ENCODE measurements around the gene NR1H3. TPM values are rescaled to one million over a fixed set of nuclear protein-coding genes. Genes with fewer than 3 reads are reported as not detected.

NR1H3 gene
- total RNA-seq, 2 donors from 2014 or later = 6.3 to 8.9 TPM

GRCh38 chr11:47249378-47249715 is 8.4 kb upstream of the NR1H3 start:
- H3K4me3 Mint-ChIP-seq = peak overlapping the region; percentile 96
- no peaks in the 10 kb centered on the region for H3K9me3 Mint-ChIP-seq
- H3K27me3 Mint-ChIP-seq = no peaks in the 10 kb centered on the region
- ATAC-seq = no peak
- no peak for DNase-seq (ENCODE audit: low spot score)
- peaks cover 18 to 27% of the 10 kb centered on the region in 2 donors for H3K4me1 Mint-ChIP-seq (ENCODE audit: low read depth in 2 of 2)
- no peaks in the 10 kb centered on the region for H3K36me3 Mint-ChIP-seq
- peak overlapping the region; percentile 94 to 99 for H3K27ac Mint-ChIP-seq

- DNase-seq (ENCODE audit: low spot score) (no peak), ATAC-seq (no peak)
- no peaks in the 10 kb centered on the region for H3K36me3 Mint-ChIP-seq
- H3K27ac Mint-ChIP-seq = no peak overlapping the region
- no peaks in the 10 kb centered on the region for H3K9me3 Mint-ChIP-seq
- peaks cover 18 to 23% of the 10 kb centered on the region in 2 donors for H3K4me1 Mint-ChIP-seq (ENCODE audit: low read depth in 2 of 2)
- H3K27me3 Mint-ChIP-seq = no peaks in the 10 kb centered on the region
- no peak overlapping the region for H3K4me3 Mint-ChIP-seq
Measured at GRCh38 chr11:47251751-47252150, 6.0 kb upstream of the NR1H3 start.

DNA sequence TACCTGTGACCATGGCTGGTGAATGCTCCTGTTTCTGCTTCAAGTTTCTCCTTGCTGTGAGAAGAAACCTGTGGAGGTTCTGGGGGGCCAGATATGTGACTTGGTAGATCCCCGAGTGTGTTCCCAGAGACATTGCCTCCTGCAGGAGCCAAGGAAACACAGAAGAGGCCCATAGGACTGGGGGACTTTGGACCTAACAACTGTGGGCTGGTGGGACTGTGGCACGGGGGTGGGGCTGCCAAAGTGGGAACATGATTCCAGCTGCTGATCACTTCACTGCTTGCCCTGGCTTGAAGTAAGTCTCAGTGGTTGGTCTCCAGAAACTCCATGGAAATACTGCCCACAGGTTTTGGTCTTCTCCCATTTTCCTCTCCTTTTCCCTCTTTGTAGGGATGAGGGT is 4.1 kb upstream of the NR1H3 start:
- Mint-ChIP-seq H3K36me3 (no peaks in the 10 kb centered on the region), H3K4me1 (ENCODE audit: low read depth in 2 of 2) (peaks cover 12 to 15% of the 10 kb centered on the region in 2 donors), H3K27ac (peak overlapping the region in 1 of 2 donors; percentile 91), H3K9me3 (no peaks in the 10 kb centered on the region), H3K27me3 (no peaks in the 10 kb centered on the region), H3K4me3 (no peak overlapping the region)
- ATAC-seq (no peak), DNase-seq (ENCODE audit: low spot score) (no peak)

DNA sequence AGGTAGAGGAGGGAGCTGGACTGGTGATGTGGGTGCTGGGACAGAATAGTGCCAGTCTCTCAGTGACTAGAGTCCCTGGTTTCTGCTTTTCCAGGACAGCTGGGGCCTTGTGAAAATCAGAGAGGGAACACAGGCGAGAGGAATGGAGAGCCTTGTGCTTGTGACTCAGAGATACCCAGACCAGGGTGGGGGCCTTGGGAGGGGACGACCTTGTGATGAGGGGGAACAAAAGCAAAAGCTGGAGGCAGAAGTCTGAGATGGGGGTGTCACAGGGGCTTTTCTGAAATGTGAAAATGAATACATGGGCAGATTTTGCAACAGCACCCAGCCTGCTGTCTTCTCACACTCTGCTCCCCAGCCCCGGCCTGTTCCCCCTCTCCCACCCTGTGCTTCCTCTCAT is 3.4 kb upstream of the NR1H3 start:
- Mint-ChIP-seq H3K36me3 (no peaks in the 10 kb centered on the region), H3K27ac (peak overlapping the region in 1 of 2 donors; percentile 91), H3K4me3 (no peak overlapping the region), H3K27me3 (no peaks in the 10 kb centered on the region), H3K4me1 (ENCODE audit: low read depth in 2 of 2) (peaks cover 9 to 16% of the 10 kb centered on the region in 2 donors), H3K9me3 (no peaks in the 10 kb centered on the region)
- ATAC-seq (no peak), DNase-seq (ENCODE audit: low spot score) (no peak)

DNA sequence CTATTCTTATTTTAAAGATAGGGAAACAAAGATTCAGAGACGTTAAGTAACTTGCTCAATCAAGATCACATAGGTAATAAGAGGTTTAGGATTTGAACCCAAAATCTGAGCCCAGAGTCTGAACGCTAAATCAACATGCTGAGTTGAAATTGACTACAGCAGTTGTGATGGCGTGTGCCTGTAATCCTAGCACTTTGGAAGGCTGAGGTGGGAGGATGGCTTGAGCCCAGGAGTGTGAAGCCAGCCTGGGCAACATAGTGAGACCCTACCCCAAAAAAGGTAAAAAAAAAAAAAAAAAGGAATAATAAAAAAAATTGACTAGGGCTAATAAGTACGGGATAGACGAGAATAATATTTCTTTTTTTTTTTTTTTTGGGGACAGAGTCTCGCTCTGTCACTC is 1.4 kb upstream of the NR1H3 start:
- Mint-ChIP-seq H3K9me3 (no peaks in the 10 kb centered on the region), H3K27ac (peak overlapping the region in 1 of 2 donors; percentile 91), H3K4me3 (no peak overlapping the region), H3K36me3 (no peaks in the 10 kb centered on the region), H3K4me1 (ENCODE audit: low read depth in 2 of 2) (peaks cover 10 to 17% of the 10 kb centered on the region in 2 donors), H3K27me3 (no peaks in the 10 kb centered on the region)
- no peak for DNase-seq (ENCODE audit: low spot score)
- ATAC-seq = no peak

DNA sequence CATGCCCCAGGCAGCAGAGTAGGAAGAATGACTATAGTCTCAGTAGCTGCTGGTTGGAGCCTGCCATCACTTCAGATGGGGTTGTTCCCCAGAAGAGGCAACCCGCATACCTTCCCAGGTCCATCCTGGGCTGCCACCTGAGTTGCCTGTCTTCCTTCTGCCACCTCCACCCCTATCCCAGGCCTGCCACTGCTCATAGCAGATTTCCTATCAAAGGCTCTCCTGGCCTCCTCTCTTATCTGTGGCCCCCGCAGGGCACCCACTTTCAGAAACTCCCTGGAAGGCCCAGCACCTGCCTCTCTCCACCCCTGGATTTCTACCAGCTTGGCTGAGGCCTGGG is 649 bp upstream of the NR1H3 start:
- Mint-ChIP-seq H3K9me3 (no peaks in the 10 kb centered on the region), H3K27me3 (no peaks in the 10 kb centered on the region), H3K36me3 (no peaks in the 10 kb centered on the region), H3K4me3 (no peak overlapping the region), H3K4me1 (ENCODE audit: low read depth in 2 of 2) (peaks cover 10 to 17% of the 10 kb centered on the region in 2 donors), H3K27ac (peak overlapping the region in 1 of 2 donors; percentile 89)
- no peak for DNase-seq (ENCODE audit: low spot score)
- no peak for ATAC-seq

DNA sequence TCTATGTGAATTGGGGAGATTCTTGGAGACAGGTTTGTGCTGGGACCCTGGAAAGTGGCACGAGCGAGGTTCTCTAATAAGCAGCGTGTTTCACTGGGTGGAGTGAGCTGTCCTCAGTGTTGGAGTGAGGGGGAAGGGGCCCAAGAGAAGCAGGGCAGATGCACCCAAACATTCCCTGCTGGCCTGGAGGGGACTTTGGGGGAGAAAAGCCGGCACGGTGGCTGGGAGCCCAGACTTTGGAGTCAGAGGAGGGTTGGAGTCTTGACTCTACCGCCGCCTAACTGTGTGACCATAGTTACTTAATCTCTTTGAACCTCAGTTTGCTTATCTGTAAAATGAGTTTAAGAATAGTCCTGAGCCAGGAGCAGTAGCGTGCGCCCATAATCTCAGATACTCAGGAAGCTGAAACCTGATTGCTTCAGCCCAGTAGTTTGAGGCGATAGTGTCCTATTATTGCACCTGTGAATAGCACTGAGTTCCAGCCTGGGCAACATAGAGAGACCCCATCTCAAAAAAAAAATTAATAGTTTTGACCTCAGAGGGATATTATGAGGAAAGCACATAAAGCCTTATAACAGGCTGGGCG is 614 bp downstream of the NR1H3 start:
- peak overlapping the region; percentile 58 to 89 for H3K27ac Mint-ChIP-seq
- H3K36me3 Mint-ChIP-seq = no peaks in the 10 kb centered on the region
- H3K9me3 Mint-ChIP-seq = no peaks in the 10 kb centered on the region
- peaks cover 10 to 17% of the 10 kb centered on the region in 2 donors for H3K4me1 Mint-ChIP-seq (ENCODE audit: low read depth in 2 of 2)
- DNase-seq (ENCODE audit: low spot score) = no peak
- H3K27me3 Mint-ChIP-seq = no peaks in the 10 kb centered on the region
- no peak for ATAC-seq
- H3K4me3 Mint-ChIP-seq = peak overlapping the region; percentile 52

GRCh38 chr11:47259232-47259977 is 1.6 kb downstream of the NR1H3 start:
- ATAC-seq = peak; percentile 63 to 66
- no peaks in the 10 kb centered on the region for H3K36me3 Mint-ChIP-seq
- no peaks in the 10 kb centered on the region for H3K27me3 Mint-ChIP-seq
- H3K4me1 Mint-ChIP-seq (ENCODE audit: low read depth in 2 of 2) = peaks cover 10 to 17% of the 10 kb centered on the region in 2 donors
- DNase-seq (ENCODE audit: low spot score) = peak; percentile 62
- H3K9me3 Mint-ChIP-seq = no peaks in the 10 kb centered on the region
- no peak overlapping the region for H3K4me3 Mint-ChIP-seq
- H3K27ac Mint-ChIP-seq = peak overlapping the region; percentile 28 to 83

- DNase-seq (ENCODE audit: low spot score) (no peak), ATAC-seq (no peak)
- Mint-ChIP-seq H3K4me3 (no peak overlapping the region), H3K9me3 (no peaks in the 10 kb centered on the region), H3K36me3 (no peaks in the 10 kb centered on the region), H3K27me3 (no peaks in the 10 kb centered on the region), H3K4me1 (ENCODE audit: low read depth in 2 of 2) (peaks cover 14% of the 10 kb centered on the region in 2 donors), H3K27ac (no peak overlapping the region)
Measured at GRCh38 chr11:47260366-47260765, 2.6 kb downstream of the NR1H3 start.

DNA sequence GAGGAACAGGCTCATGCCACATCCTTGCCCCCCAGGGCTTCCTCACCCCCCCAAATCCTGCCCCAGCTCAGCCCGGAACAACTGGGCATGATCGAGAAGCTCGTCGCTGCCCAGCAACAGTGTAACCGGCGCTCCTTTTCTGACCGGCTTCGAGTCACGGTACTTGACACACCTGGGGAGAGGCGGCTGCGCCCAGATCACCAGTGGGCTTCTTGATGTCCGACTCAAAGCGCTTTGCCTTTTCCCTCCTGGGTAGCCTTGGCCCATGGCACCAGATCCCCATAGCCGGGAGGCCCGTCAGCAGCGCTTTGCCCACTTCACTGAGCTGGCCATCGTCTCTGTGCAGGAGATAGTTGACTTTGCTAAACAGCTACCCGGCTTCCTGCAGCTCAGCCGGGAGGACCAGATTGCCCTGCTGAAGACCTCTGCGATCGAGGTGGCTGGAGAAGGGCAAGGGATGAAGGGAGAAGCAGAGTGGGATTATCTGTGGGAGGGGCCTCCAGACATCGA is 3.5 kb downstream of the NR1H3 start:
- no peaks in the 10 kb centered on the region for H3K36me3 Mint-ChIP-seq

DNA sequence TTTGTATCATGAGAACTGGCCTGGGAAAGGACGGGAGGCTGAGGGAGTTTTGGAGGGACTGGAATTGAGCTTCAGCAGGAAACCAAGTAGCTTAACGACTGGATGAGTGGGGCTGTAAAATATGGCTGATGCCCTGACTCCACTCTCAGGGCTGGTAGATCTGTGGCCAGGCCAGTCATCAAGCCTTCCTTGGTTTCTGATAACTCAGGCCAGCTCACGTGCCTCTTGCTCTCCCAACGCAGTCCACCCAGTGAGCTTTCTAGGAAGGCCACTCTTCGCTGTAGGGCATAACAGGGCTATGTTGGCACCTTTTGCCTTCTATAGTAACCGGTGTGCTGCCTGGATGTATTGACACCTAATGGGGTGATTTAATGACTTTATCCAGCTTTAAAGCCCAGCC is 6.3 kb downstream of the NR1H3 start:
- DNase-seq (ENCODE audit: low spot score) = no peak
- no peak for ATAC-seq
- no peaks in the 10 kb centered on the region for H3K27me3 Mint-ChIP-seq
- H3K4me3 Mint-ChIP-seq = no peak overlapping the region
- H3K4me1 Mint-ChIP-seq (ENCODE audit: low read depth in 2 of 2) = peaks cover 18 to 20% of the 10 kb centered on the region in 2 donors
- H3K27ac Mint-ChIP-seq = no peak overlapping the region
- no peaks in the 10 kb centered on the region for H3K9me3 Mint-ChIP-seq
- no peaks in the 10 kb centered on the region for H3K36me3 Mint-ChIP-seq

More for the DNA sequence above, 3.5 kb downstream of the NR1H3 start:
- ATAC-seq = no peak
- Mint-ChIP-seq H3K27ac (no peak overlapping the region), H3K27me3 (no peaks in the 10 kb centered on the region), H3K4me3 (no peak overlapping the region), H3K4me1 (ENCODE audit: low read depth in 2 of 2) (peaks cover 15% of the 10 kb centered on the region in 2 donors), H3K9me3 (no peaks in the 10 kb centered on the region)
- no peak for DNase-seq (ENCODE audit: low spot score)

DNA sequence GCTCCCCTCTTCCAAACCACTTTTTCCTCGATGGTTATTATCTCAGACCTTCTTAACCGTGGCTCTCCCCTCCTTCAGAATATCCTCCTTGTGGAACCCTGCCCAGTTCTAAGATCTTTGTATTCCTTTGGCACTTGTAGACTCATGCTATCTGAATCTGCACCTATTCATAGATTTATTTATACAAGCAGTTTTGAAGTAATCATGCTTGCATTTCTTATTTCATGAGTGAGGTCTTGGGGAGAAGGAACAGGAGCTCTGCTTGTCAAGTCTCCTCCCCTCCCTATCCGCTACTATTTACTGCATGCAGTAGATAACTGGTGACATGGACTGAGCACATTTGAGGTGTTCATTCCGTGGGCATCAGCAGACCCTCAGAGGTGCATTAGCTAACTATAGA is 6.7 kb downstream of the NR1H3 start:
- Mint-ChIP-seq H3K27ac (no peak overlapping the region), H3K4me1 (ENCODE audit: low read depth in 2 of 2) (peaks cover 16 to 19% of the 10 kb centered on the region in 2 donors), H3K27me3 (no peaks in the 10 kb centered on the region), H3K36me3 (no peaks in the 10 kb centered on the region), H3K4me3 (no peak overlapping the region), H3K9me3 (no peaks in the 10 kb centered on the region)
- DNase-seq (ENCODE audit: low spot score) (no peak), ATAC-seq (no peak)

- Mint-ChIP-seq H3K36me3 (no peaks in the 10 kb centered on the region), H3K27me3 (no peaks in the 10 kb centered on the region), H3K4me3 (no peak overlapping the region)
Measured at GRCh38 chr11:47267876-47268275, 10.1 kb downstream of the NR1H3 start.

GRCh38 chr11:47268448-47269001 is 10.7 kb downstream of the NR1H3 start:
- Mint-ChIP-seq H3K36me3 (no peaks in the 10 kb centered on the region), H3K4me1 (ENCODE audit: low read depth in 2 of 2) (peaks cover 39 to 46% of the 10 kb centered on the region in 2 donors), H3K4me3 (peak overlapping the region; percentile 93), H3K9me3 (no peaks in the 10 kb centered on the region), H3K27me3 (no peaks in the 10 kb centered on the region), H3K27ac (peak overlapping the region; percentile 88 to 97)
- no peak for DNase-seq (ENCODE audit: low spot score)
- no peak for ATAC-seq

More at GRCh38 chr11:47267876-47268275, 10.1 kb downstream of the NR1H3 start:
- Mint-ChIP-seq H3K4me1 (ENCODE audit: low read depth in 2 of 2) (peaks cover 36 to 42% of the 10 kb centered on the region in 2 donors), H3K9me3 (no peaks in the 10 kb centered on the region), H3K27ac (peak overlapping the region; percentile 88 to 97)
- DNase-seq (ENCODE audit: low spot score) (no peak), ATAC-seq (no peak)

Measured in natural killer cell treated with Interleukin-12 subunit alpha and Interleukin-12 subunit beta and Interleukin-15 and Interleukin-18, amount 100 ng/mL, for 72 hours (primary cell).